ENCODE data around the gene TBX3.

Gene TBX3

DNA sequence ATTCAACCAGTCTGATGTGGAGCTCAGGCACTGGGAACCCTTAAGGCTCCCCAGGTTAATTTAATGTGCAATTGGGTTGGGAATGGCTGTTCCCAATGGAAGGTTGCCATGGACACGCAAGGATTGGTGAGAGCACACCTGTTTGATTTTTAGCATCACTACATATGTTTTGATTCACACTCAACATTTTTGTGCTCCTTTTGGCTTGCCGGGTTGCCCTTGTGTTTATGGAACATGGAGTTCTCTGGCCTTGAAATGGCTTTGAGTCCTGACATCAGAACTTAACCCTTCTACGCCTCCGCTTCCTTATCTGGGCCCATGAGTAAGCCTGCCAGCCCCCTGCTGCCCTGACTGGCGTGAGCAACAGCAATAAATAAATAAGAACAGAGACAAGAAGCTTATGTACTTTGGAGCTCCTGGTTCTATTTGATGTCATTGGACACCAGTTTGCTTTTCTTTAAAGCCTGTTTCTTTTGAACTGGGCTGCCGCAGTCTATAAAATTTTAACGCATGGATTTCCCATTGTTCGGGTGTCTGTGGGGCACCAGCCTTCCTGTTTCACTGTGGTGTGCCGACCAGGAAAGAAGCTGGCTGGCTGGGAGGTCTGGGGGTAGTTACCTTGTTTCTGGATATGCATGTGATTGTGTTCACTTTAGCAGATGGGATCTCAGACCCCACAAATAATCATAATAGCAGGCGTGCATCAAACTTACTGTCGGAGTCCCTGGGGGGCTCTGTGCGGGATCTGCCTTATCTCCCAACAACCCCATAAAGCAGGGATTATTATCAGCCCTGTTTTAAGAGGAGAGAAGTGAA is 27.8 kb downstream of the TBX3 start:
- TF ChIP-seq, protein P1, sequence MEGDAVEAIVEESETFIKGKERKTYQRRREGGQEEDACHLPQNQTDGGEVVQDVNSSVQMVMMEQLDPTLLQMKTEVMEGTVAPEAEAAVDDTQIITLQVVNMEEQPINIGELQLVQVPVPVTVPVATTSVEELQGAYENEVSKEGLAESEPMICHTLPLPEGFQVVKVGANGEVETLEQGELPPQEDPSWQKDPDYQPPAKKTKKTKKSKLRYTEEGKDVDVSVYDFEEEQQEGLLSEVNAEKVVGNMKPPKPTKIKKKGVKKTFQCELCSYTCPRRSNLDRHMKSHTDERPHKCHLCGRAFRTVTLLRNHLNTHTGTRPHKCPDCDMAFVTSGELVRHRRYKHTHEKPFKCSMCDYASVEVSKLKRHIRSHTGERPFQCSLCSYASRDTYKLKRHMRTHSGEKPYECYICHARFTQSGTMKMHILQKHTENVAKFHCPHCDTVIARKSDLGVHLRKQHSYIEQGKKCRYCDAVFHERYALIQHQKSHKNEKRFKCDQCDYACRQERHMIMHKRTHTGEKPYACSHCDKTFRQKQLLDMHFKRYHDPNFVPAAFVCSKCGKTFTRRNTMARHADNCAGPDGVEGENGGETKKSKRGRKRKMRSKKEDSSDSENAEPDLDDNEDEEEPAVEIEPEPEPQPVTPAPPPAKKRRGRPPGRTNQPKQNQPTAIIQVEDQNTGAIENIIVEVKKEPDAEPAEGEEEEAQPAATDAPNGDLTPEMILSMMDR (IDR thresholded peaks at IDR 0.05) = no peak
- Histone ChIP-seq H3K4me2 (ENCODE audit: low read length) (no peak overlapping the region), H3K79me2 (no peaks in the 10 kb centered on the region), H3K9me3 (ENCODE audit: control insufficient read depth, low read length) (no peaks in the 10 kb centered on the region), H3K36me3 (ENCODE audit: control insufficient read depth, insufficient read depth, low read length) (no peaks in the 10 kb centered on the region), H3K4me3 (ENCODE audit: low read depth, low read length) (no peak overlapping the region), H3K9ac (no peak overlapping the region), H2AFZ (no peak overlapping the region), H3K4me1 (no peaks in the 10 kb centered on the region), H3K27ac (no peak overlapping the region), H3K27me3 (ENCODE audit: control insufficient read depth, insufficient read depth, low read length) (no peaks in the 10 kb centered on the region)

DNA sequence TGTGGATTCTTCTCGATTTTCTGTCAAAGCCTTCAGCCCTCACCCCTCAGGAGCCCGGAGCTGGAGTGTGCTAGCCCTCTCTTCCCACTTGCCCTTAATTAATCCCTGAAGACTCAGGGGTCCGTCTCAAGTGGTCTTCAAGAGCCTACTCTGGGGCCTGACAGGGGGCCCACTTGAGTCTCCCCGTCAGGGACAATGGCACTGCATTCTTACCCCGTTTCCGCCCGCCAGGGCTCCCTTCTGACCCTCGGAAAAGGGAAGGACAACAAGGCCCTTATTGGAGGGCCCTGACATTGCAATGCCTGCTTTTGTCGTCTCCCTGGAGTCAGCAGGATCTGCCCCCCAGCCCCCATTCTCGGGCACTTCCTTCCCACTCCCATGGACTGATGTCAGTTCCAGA is 34.4 kb downstream of the TBX3 start:
- Histone ChIP-seq H2AFZ (no peak overlapping the region), H3K4me3 (ENCODE audit: low read depth, low read length) (no peak overlapping the region), H3K4me2 (ENCODE audit: low read length) (no peak overlapping the region), H3K27me3 (ENCODE audit: control insufficient read depth, insufficient read depth, low read length) (no peaks in the 10 kb centered on the region), H3K79me2 (no peaks in the 10 kb centered on the region), H3K9ac (no peak overlapping the region), H3K9me3 (ENCODE audit: control insufficient read depth, low read length) (no peaks in the 10 kb centered on the region), H3K36me3 (ENCODE audit: control insufficient read depth, insufficient read depth, low read length) (no peaks in the 10 kb centered on the region), H3K4me1 (no peaks in the 10 kb centered on the region), H3K27ac (no peak overlapping the region)
- TF ChIP-seq, protein P1 (IDR thresholded peaks at IDR 0.05) = no peak

DNA sequence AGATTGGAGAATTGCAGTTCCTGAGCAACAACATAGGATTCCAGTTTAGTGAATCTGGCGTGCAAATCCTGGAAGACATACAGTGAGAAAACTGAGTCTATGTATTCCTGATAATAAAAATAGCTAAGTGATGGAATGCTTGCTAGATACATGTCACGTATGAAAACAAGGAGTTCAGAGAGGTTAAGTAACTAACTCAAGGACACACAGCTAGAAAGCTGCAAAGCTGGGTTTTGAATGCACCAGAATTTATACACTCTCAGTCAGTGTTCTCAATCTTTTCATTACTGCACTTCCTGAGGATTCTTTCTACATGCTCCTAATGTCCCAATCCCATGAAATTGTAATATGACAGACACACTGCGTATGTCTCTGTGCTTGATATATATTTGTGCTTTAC is 35.3 kb downstream of the TBX3 start:
- TF ChIP-seq, protein P1 (IDR thresholded peaks at IDR 0.05) = no peak
- Histone ChIP-seq H3K9me3 (ENCODE audit: control insufficient read depth, low read length) (no peaks in the 10 kb centered on the region), H3K27me3 (ENCODE audit: control insufficient read depth, insufficient read depth, low read length) (no peaks in the 10 kb centered on the region), H3K4me3 (ENCODE audit: low read depth, low read length) (no peak overlapping the region), H3K36me3 (ENCODE audit: control insufficient read depth, insufficient read depth, low read length) (no peaks in the 10 kb centered on the region), H3K4me2 (ENCODE audit: low read length) (no peak overlapping the region), H3K27ac (no peak overlapping the region), H2AFZ (no peak overlapping the region), H3K9ac (no peak overlapping the region), H3K79me2 (no peaks in the 10 kb centered on the region), H3K4me1 (no peaks in the 10 kb centered on the region)

DNA sequence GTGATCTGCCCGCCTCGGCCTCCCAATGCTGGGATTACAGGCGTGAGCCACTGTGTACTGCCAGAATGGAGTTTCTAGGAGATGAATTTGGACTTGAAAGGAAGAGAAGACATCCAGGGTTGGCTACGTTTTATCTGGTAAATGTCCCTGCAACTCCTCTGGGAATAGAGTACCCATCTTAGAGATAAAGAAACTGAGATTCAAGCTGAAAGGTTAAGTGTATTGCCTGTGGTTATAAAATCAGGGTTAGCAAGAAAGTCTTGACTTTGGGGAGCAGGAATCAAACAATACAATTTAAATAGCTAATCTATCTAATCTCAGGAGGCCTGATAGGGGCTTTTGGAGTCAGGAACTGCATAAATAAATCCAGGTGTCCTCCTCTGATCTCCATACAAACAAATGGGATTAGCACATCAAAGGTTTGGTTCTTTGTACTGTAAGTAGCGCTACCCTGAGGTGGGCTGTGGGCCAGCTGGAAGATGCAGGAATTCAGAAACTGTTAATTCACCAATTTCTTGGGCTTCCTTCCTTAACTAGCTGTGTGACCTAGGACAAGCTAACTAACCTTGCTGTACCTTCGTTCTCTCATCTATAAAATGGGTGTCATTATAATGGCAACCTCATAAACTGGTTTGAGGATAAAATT is 45.1 kb downstream of the TBX3 start:
- Histone ChIP-seq H3K4me2 (ENCODE audit: low read length) (no peak overlapping the region), H3K4me3 (ENCODE audit: low read depth, low read length) (no peak overlapping the region), H3K9me3 (ENCODE audit: control insufficient read depth, low read length) (no peaks in the 10 kb centered on the region), H3K36me3 (ENCODE audit: control insufficient read depth, insufficient read depth, low read length) (no peaks in the 10 kb centered on the region), H3K27ac (no peak overlapping the region), H3K4me1 (no peaks in the 10 kb centered on the region), H3K9ac (no peak overlapping the region), H2AFZ (no peak overlapping the region), H3K79me2 (no peaks in the 10 kb centered on the region), H3K27me3 (ENCODE audit: control insufficient read depth, insufficient read depth, low read length) (no peaks in the 10 kb centered on the region)
- TF ChIP-seq, protein P1 (IDR thresholded peaks at IDR 0.05) = no peak

All from parathyroid adenoma (tissue), 2 donors.